GM19463 (cell line): Measurements from ENCODE around the gene TMEM232.
A peak's percentile ranks its signal among the peaks of the same experiment; 100 is the strongest.

Experiments used
- ATAC-seq: cut with Tn5 transposase; IDR thresholded peaks from one replicate; pipeline ENCODE4 v1.9.1; 2021; ENCODE audit warnings: mild to moderate bottlenecking, moderate library complexity; ENCODE audit not compliant: unreplicated experiment

TMEM232 gene

DNA sequence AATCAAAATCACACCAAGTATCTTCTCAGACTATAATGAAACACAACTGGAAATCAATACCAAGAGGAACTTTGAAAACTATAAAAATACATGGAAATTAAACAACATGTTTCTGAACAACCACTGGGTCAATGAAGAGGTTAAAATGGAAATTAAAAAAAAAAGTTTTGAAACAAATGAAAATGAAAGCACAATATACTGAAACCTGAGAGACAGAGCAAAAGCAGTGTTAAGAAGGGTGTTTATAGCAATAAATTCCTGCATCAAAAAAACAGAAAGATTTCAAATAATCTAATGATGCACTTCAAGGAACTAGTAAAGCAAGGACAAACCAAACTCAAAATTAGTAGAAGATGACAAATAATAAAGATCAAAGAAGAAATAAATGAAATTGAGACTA, 92.0 kb downstream of the TMEM232 start:
- no peak for ATAC-seq

DNA sequence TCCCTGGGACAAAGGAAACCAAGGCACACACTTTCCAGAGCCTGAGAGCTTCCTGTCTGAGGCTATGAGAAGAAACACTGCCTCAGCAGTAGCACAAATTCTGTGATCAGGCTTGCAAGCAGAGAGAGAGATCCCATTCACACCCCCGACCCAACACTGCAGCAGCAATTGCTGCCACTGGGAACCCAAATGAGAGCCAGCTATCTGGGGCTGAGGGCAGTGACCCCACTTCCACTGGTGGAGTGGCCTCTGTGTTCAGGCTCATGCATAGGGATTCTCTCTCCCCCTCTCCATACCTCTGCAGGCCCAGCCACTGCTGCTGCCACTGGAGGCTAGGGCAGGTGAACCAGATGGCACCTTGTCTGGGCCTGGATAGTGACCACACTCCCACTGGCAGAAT, 95.2 kb downstream of the TMEM232 start:
- no peak for ATAC-seq

DNA sequence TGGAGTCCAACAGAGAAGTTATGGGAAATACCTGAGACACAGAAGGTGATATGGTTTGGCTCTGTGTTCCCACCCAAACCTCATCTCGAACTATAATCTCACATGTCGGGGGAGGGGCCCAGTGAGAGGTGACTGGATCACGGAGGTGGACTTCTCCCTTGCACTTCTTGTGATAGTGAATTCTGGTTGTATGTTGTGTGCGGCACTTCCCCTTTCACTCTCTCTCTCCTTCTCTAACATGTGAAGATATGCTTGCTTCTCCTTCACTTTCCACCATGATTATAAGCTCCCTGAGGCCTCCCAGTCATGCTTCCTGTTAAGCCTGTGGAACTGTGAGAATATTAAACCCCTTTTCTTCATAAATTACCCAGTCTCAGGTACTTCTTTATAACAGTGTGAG, 96.1 kb downstream of the TMEM232 start:
- no peak for ATAC-seq

DNA sequence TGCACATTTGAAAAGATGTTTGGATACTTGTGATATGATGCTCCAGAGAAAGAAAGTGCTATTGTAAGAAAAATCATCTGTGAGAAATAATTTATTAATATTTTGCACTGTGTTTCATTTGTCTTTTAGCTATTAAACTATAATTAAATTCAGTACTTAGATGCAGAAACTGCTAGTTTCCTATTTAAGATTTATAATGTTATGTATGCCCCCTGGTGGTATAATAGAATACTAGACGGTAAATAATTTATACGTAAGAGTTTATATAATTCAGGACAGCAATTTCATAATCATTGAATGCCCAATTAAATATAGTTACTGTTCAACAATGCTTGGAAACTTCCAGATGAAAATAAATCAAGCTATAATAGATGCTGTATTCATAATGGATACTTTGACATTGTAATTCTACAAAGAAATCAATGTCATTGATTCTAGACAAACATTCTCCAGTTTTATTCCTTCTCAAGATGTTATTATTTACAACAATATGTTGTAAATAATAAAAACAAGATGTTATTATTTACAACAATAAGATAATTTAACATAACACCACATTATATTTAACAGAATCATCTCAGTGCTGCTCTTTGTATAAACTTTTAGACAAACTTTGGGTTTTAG, 101.0 kb downstream of the TMEM232 start:
- no peak for ATAC-seq

DNA sequence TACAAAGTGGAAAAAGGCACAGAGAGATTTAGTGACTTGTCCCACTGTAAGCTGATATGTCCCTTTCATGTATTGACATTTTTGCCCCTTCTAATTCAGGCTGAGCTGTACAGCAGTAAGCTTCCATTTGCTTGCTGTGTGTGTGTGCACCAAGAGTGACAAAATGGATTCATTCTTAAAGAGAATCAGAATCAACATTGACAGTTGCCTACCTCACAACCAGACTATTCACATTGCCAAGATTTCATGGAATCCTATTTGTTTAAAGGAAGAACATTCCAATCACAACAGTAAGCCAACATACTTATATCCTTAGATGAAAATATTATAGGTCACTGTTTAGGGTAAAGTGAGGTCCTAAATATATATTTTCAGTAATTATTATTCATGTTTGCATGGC, 102.6 kb downstream of the TMEM232 start:
- ATAC-seq: no peak

DNA sequence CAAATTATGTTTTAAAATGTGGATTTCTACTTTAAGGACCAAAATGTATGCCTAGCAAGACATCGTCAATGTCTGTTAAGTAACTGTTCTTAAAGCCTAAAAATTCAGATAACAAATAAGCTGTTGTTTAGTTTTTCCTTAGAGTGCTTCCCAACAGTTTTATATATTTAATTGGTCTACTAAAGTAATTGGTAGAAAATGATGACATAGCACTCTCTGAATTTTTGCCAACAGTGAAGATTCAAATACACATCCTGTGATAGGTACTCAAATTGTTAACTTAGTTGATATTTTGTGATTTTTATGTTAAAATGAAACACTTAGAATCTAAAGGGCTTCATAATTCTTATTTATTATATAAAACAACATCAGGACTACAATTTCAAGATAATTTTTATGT, 107.5 kb downstream of the TMEM232 start:
- ATAC-seq: no peak

DNA sequence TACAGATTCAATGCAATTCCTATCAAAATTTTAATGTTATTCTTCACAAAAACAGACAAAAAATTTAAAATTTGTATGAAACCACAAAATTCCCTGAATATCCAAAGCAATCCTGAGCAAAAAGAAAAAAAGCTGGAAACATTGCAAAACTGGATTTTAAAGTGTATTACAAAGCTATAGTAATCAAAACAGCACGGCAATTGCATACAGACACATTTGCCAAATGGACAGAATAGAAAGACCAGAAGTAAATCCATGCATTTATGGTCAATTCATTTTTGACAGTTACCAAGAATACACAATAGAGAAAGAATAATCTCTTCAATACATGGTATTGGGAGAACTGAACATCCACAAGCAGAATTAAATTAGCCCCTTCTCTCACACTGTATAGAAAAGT, 110.5 kb downstream of the TMEM232 start:
- no peak for ATAC-seq

DNA sequence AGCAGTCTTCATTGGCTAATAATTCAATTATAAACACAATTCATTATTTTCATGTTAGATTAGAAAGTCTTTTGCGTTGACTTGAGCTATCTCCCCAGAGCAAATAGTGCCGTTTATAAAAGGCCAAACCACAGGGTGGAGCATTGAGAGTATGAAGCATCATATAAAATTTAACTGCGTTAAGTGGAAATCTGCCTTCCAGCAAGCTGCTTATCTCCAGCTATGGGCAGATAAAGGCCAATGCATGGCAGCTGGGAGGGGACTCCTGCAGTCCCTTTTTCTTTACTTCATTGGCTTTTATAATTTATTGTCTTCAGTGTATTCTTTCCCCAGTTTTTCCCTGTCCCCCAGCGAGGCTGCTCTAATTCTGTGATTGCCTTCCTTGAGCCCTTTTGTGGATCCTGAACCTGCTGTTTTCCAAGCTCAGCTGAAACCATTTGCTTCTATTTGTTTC, 113.7 kb downstream of the TMEM232 start:
- no peak for ATAC-seq

DNA sequence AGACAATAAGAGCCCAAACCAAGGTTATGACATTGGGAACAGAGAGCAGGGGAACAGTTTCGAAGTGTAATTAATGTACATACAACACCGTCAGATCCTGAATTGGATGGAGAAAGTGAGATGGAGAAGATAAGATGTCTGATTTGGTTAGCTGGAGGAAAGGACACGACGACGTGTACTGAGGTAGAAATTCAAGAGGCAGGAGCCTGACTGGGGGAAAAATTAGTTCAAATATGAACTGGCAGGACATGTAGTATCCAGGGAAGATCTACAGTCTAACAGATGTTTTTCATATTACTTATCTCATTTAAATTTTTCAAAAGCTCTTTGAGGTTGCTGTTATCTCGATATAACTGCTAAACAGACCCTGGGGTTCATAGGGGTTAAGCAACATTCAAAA, 114.7 kb downstream of the TMEM232 start:
- no peak for ATAC-seq

DNA sequence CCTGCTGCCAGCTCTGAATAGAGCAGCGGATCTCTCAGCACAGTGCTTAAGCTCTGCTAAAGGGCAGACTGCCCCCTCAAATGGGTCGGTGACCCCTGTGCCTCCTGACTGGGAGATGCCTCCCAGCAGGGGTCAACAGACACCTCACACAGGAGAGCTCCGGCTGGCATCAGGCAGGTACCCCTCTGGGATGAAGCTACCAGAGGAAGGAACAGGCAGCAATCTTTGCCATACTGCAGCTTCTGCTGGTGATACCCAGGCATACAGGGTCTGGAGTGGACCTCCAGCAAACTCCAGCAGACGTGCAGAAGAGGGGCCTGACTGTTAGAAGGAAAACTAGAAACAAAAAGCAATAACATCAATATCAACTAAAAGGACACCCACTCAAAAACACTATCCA, 131.6 kb downstream of the TMEM232 start:
- ATAC-seq: no peak

DNA sequence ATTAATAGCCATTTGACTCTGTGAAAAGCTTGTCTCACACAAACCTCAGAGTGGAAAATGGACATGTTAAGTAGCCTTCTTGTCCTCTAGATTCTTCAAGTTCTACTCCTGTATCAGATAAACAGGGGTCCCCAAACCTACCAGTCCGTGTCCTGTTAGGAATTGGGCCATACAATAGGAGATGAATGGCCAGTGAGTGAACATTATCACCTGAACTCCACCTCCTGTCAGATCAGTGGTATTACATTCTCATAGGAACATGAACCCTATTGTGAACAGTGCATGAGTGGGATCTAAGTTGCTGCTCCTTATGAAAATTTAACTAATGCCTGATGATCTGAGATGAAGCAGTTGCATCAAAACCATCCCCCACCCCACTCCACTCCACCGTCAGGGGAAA, 136.3 kb downstream of the TMEM232 start:
- ATAC-seq: peak; percentile 66

DNA sequence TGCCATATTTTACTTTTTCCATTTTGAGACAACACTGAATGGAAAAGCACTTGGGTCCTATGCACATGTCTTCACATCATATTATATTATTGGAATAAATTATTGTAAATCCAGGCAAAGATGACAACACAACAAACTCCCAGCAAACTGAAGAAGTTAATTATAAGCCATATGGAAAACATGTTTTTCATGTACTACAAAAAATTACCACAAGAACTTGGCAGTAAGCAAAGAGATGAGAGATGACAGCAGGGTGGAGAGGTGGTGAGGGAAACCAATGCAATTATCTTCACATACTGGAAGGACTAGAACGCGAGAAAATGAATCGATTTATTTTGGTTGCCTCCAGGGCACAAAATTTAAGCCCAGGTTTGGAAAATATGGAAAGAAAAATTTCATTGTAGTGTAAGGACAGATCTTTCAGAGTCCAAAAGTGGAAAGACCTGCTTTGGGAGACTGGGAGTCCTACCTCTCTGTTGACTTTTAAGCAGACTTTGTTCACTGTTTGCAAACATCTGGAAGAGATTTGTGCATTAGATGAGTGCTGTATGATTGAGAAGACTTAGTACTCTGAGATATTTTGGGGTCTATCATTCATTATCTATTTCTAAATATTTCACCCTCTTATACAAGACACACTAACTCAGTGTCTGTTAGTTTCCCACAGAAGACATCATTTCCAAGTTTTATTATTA, 138.0 kb downstream of the TMEM232 start:
- ATAC-seq: no peak

DNA sequence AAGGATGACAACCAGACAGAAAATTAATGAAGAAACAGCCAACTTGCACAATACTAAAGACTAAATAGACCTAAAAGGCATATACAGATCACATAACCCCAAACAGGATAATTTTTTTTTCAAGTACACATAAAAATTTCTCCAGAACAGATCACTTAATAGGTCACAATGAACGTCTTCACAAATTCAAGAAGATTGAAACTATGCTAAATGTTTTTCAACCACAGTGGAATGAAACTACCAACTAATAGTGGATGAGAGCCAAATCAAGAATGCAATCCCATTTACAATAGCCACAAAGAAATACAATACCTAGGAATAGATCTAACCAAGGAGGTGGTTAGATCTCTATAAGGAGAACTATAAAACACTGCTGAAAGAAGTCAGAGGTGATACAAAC, 145.8 kb downstream of the TMEM232 start:
- no peak for ATAC-seq

DNA sequence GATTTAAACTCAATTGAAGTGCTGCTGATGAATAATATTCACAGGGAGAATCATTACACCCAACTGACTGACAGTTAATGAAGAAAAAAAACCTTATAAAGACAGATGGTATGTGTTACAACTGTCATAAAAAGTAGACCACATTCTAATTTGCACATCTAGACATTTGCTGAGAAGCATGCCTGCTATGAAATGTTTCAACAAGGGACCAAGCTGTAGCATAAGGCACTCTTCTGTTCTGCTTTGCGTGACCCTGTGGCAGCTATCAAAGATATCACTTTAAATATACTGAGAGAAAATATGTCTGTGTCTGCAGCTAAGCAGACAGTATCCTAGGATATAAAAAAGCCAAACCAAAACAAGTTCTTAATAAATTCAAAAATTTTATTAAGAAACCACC, 153.7 kb downstream of the TMEM232 start:
- ATAC-seq: no peak

DNA sequence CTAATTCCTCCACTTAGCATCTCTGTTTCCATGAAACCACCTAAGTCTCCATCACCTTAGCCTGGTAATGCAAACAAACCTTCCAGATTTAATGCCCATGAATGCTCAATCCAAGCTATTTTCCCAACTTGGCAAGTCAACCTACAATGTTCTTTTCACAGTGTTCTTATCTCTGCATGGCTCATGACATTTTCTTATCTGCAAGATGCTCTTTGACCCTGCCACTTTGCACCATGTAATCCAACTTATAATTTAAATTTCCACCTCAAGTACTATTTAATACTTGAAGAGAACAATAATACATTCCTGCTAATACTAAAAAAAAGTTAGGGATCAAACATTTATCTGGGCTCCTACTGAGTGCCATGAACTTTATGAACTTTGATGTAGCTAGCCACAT, 164.3 kb downstream of the TMEM232 start:
- ATAC-seq: no peak

DNA sequence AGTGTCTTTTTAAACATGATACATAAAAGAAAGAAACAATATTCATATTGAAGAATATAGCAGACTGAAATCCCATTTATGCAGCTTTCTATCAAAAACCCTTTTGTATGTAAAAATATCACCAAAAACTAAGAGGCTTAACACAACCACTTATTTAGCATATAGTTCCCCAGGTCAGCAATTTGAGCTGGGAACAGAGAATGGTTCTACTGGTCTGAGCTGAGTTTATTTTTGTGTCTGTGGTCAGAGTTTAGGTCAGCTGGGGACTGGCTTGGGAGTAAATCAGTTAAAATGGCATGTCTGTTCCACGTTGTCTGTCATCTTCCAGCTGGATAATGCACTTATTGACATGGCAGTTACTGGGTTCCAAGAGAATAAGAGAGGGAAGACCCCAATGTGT, 165.0 kb downstream of the TMEM232 start:
- no peak for ATAC-seq

DNA sequence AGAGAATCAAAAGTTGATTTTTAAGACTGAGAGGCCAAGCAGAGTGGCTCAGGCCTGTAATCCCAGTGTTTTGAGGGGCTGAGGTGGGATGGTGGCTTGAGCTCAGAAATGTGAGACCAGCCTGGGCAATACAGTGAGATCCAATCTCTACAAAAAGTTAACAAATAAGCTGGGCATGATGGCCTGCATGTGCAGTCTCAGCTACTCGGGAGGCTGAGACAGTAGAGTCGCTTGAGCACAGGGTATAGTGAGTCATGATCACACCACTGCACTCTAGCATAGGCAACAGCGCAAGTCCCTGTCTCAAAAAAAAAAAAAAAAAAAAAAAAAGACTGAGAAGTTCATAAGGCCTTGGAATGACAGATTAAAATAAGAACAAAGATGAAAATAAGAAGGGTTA, 177.2 kb downstream of the TMEM232 start:
- ATAC-seq: no peak

DNA sequence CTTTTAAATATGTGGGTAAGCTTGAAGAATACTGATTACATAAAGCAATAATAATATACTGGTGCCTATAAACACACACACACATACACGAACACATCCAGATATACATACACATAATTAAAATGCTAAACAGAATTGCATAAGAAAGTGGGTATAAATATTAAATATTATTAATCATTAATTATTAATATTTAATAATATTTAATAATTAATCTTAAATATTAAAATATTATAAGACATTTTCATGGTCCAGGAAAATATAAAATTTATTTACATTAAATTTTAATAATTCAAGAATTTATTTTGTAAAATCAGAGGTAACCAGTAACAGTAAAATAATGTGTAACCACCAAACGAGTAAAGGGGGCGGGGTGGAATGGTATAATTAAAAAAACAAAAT, 178.3 kb downstream of the TMEM232 start:
- ATAC-seq: no peak

DNA sequence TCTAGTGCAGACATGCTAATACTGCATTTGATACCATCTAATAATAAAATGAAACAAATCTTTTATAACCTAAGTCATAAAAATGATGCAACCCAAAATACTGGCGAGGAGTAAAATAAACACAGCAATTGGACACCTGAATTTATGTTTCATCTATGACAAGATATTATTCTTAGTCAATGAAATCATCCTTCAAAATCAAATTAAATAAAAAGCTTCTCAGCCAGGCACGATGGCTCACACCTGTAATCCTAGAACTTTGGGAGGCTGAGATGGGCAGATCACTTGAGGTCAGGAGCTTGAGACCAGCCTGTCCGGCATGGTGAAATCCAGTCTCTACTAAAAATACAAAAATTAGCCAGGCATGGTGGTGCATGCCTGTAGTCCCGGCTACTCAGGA, 179.0 kb downstream of the TMEM232 start:
- ATAC-seq: no peak

DNA sequence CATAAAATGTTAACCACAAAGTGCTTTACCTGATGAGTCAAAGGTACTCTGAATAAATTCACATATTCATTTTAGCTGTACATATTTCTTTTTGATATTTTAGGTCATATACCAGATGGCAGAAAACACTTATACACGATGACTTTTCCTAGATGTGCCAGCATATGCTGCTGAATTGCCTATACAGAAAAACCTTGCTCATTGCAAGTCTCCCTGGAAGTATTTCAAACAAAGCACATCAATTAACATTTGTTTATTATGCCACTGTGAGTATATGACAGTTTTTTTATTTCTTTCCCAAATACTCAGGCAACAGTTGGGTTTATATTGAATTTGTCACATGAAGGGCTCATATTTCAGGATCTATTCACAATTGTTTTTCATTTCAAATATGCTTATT, 180.8 kb downstream of the TMEM232 start:
- no peak for ATAC-seq

DNA sequence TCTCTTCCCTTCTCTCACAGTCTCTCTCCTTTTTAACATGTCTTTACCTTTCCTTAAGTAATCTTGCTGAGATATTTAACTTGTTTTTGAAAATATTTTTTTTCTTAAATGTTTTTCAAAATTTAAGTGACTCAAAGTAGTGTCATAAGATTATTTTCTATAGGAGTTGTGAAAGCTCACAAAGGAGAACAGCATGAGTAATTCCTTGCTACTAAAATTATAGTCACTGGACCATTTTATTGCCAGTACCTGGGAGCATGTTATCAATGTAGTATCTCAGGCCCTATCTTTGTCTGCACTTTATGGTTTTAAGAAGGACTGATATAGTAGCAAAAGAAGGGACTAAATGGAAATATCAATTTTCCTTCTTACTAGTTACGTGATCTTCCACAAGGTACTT, 181.9 kb downstream of the TMEM232 start:
- no peak for ATAC-seq

DNA sequence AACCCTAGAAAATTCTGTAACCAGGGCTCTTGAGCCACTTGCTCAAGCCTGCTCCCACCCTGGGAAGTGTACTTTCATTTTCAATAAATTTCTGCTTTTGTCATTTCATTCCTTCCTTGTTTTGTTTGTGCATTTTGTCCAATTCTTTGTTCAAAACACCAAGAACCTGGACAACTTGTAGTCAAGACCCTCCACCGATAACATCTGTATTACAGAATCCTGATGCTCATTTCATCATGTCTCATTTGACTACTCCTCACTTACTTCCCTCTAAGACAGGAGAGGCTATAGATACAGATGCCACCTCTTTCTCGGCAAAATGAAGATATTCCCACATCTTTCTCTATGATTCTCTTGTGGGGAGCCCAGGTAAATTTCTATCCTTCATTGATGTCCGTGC, 183.5 kb downstream of the TMEM232 start:
- no peak for ATAC-seq
